ENCODE measurements around the gene KIAA1328. TPM values are rescaled to one million over a fixed set of nuclear protein-coding genes. Genes with fewer than 3 reads are reported as not detected.

Gene KIAA1328
- total and polyA plus RNA-seq, 7 donors, result 1.3 to 4.4 (median 3.5) TPM

DNA sequence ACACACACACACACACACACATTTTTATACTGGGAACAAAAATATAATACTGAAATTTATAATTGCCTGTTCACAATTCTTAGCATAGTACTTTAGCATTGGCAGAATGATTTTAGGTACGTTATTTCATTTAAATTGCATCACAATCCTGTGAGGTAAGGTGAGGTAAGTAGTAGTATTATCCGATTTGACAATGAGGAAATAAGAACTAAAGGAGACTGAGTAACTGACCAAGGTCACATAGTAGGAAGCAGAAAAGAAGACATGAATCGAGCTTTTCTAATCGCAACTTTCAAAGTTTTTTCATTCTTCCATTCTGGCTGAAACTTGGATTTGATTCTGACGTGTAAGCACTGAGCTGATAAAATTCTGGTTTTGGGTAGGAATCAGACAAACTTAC, 351.2 kb downstream of the KIAA1328 start:
- H3K4me1 ChIP-seq, result no peaks in the 10 kb centered on the region
- no peak overlapping the region for H3K27ac ChIP-seq
- WGBS, 3 donors, result 93 to 97% (median 95%) methylated on average over 5 of the region's 5 CpGs
- no peaks in the 10 kb centered on the region for H3K9me3 ChIP-seq
- TF ChIP-seq, protein P1, sequence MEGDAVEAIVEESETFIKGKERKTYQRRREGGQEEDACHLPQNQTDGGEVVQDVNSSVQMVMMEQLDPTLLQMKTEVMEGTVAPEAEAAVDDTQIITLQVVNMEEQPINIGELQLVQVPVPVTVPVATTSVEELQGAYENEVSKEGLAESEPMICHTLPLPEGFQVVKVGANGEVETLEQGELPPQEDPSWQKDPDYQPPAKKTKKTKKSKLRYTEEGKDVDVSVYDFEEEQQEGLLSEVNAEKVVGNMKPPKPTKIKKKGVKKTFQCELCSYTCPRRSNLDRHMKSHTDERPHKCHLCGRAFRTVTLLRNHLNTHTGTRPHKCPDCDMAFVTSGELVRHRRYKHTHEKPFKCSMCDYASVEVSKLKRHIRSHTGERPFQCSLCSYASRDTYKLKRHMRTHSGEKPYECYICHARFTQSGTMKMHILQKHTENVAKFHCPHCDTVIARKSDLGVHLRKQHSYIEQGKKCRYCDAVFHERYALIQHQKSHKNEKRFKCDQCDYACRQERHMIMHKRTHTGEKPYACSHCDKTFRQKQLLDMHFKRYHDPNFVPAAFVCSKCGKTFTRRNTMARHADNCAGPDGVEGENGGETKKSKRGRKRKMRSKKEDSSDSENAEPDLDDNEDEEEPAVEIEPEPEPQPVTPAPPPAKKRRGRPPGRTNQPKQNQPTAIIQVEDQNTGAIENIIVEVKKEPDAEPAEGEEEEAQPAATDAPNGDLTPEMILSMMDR (IDR thresholded peaks at IDR 0.05), result no peak
- H3K27me3 ChIP-seq (ENCODE audit: insufficient read depth in 3 of 3, low read length in 2 of 3), result no peaks in the 10 kb centered on the region
- no peaks in the 10 kb centered on the region for H3K36me3 ChIP-seq (ENCODE audit: insufficient read depth in 1 of 2, low read depth in 1 of 2)
- intact Hi-C loops (cut with DNase I), result no loop called here
- ATAC-seq, result no peak
- DNase-seq, result no peak
- H3K4me3 ChIP-seq, result no peak overlapping the region

DNA sequence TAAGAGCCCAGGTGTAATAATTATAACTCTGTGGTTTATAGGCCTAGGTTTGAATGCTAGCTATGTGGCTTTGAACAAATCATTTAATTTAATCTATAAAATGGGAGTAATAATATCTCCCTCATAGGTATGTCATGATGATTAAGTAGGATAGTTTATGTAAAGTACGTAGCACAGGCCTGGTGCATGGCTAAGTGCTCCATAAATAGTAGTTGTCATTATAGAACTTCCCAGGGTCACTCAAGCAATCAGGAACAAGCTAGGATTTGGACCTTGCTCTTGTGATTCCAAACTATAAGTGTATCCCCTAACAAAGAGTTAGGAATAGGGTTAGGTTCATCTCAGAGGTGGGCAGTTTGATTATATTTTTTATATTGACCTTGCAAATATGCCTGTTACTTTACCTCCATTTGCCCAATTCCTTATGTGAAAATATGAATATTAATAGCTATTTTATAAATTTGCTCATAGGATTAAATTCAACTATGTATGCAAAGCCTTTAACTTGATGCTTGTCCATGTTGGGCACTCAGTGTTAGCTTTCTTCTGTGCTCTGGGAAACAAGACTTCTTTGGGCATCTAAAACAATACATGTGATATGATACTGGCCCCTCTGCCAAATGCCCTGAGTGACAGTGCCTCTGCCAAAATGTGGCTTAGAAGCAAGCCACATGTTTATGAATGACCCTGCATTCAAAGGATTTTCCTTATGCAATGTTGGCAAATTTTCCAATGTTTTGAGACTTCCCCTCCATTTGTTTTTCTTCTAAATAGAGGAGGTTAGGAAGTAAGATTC, 353.6 kb downstream of the KIAA1328 start:
- Histone ChIP-seq H3K4me1 (no peaks in the 10 kb centered on the region), H3K36me3 (ENCODE audit: insufficient read depth in 1 of 2, low read depth in 1 of 2) (no peaks in the 10 kb centered on the region), H3K4me3 (no peak overlapping the region), H3K27ac (no peak overlapping the region), H3K9me3 (no peaks in the 10 kb centered on the region), H3K27me3 (ENCODE audit: insufficient read depth in 3 of 3, low read length in 2 of 3) (no peaks in the 10 kb centered on the region)
- ATAC-seq, result no peak
- DNase-seq, result no peak
- WGBS, 3 donors, result 53 to 63% (median 61%) methylated on average over 1 of the region's 1 CpG
- TF ChIP-seq, protein P1 (IDR thresholded peaks at IDR 0.05), result no peak
- intact Hi-C loops (cut with DNase I), result no loop called here

DNA sequence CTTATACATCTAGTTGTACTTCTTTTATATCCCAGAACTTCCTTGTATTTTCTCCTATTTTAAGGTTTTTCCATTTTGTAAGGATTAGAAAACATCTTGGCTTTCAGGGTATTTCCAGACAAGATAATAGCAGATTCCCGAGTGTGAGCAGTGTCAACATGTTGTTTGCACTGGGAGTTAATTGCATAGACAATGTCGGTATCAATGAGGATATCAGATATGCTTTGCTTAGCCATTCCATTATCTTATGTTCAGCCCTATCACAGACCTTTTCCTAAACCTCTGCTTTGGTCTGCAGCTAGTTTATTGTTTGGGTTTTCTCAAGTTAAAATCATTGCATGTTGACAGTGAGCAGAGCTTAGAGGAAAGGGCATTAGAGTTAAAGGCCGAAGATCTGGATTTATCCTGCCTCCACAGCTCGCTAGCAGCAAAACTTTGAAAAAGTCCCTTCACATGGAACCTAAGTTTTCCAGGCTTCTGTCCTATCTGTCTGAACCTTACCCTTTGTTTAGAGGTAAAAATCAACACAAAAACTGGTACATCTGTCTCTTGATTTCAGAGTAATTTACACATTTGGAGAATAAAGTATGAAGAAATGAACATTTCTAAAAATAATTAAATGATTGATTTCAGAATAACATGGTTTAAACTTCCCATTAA, 355.4 kb downstream of the KIAA1328 start:
- ATAC-seq (no peak), DNase-seq (no peak)
- WGBS, 3 donors, result 96% methylated on average over 4 of the region's 4 CpGs
- Histone ChIP-seq H3K27me3 (ENCODE audit: insufficient read depth in 3 of 3, low read length in 2 of 3) (no peaks in the 10 kb centered on the region), H3K4me1 (no peaks in the 10 kb centered on the region), H3K27ac (no peak overlapping the region), H3K9me3 (no peaks in the 10 kb centered on the region), H3K36me3 (ENCODE audit: insufficient read depth in 1 of 2, low read depth in 1 of 2) (no peaks in the 10 kb centered on the region), H3K4me3 (no peak overlapping the region)
- TF ChIP-seq, protein P1 (IDR thresholded peaks at IDR 0.05), result no peak
- intact Hi-C loops (cut with DNase I), result no loop called here

DNA sequence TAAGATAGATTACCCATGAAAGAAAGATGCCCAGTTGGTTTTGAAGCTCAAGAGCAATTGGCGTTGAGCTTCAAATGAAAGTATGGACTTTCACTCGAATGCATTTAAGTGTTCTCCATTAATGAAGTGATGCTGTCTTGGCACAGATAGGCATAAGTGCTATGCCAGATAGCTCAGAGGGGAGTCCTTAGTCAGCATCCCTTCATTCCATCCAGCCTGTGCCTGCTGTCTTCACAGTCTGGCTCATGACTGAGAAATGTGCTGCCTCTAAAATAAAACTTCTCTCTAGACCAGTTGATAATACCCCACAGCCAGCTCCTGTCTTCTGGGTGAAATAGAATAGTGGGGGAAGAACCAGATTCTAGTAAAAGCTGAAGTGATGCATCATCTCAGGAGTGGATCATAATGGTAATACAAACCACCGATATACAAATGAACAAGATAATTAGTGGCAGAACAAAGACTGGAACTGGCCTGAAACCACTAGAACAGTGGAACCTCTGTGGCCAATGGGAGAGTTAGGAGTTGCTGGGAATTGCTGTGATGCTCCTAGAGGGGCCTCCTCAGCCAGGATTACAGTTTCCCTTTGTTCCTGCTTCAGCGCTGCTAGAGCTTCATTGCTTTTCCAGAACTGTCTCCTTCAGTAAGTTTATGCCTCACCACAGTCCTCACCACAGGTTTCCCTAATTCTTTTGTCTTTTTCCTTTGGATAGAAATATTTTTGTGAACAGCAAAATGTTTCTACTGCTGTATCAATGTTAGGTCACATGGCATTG, 359.3 kb downstream of the KIAA1328 start:
- H3K27me3 ChIP-seq (ENCODE audit: insufficient read depth in 3 of 3, low read length in 2 of 3), result no peaks in the 10 kb centered on the region
- H3K36me3 ChIP-seq (ENCODE audit: insufficient read depth in 1 of 2, low read depth in 1 of 2), result no peaks in the 10 kb centered on the region
- ATAC-seq (no peak), DNase-seq (no peak)
- 49 to 63% (median 57%) methylated on average over 4 of the region's 4 CpGs for WGBS, 3 donors
- H3K27ac ChIP-seq, result no peak overlapping the region
- TF ChIP-seq, protein P1 (IDR thresholded peaks at IDR 0.05), result no peak
- no peak overlapping the region for H3K4me3 ChIP-seq
- H3K9me3 ChIP-seq, result no peaks in the 10 kb centered on the region
- intact Hi-C loops (cut with DNase I), result no loop called here
- no peaks in the 10 kb centered on the region for H3K4me1 ChIP-seq

Measured in psoas muscle (tissue), 8 donors.